ENCODE data around the gene MFGE8.

MFGE8 gene

DNA sequence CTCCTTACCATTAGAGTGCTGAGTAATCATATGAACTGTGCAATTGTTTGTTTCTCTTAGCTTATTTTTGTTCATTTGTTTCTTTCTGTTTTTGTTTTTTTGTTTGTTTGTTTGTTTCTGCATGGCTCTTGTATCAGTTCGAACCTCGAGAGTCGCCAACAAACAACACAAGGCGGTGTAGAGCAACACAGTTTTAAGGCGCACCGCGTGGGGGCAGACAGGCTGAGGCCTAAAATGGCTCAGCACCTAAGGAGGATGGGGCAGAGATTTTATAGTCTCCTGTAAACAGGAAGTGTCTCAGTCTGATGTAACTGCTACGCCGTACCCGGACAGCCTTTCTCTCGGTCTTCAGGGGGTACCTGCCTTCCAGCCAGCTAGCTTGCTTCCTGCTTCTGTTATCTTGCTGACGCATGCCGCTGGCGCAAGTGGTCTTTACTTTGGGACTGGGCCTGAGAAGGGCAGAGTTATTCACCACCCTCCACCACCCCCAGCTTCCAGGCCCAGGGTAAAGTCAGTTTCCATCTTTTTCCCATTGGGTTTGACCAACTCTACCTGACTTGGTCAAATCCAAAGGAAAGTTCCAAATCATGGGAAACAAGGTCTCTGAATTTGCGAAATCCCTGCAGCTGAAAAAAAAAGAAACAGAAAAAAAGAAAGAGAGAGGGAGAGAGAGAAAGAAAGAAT lies 25.8 kb upstream of the MFGE8 start:
- no peak for TF ChIP-seq TAF1 (IDR thresholded peaks at IDR 0.05; ENCODE audit: borderline replicate concordance, insufficient read depth, low read length)

DNA sequence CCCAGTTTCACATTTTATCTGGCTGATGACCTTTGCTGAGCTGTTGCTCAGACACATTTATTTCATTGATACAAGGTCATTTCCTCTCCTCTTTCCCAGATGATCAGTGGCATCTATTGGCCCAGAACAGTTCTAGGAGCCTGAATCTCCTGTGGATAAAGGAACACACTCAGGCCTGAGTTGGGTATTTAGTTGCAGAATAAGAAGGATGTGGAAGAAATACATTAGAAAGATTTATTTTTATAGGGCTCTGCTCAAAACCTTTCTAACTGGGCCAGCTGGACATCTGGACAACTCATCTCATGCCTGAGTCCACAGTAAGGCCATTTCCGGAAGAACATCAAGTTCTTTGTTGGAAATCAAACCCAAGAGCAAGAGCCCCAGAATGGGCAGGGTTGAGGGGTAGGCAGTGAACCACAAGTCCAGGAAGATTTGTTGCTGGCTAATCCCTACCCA lies 19.7 kb upstream of the MFGE8 start:
- TF ChIP-seq TAF1 (IDR thresholded peaks at IDR 0.05; ENCODE audit: borderline replicate concordance, insufficient read depth, low read length) (no peak), POLR2AphosphoS5 (IDR thresholded peaks at IDR 0.05; ENCODE audit: low read depth, low read length) (no peak), FOXP2 (optimal IDR thresholded peaks at IDR 0.05; ENCODE audit: borderline replicate concordance, extremely low read depth, extremely low read length, insufficient read depth) (no peak), SIN3A (IDR thresholded peaks at IDR 0.05; ENCODE audit: borderline replicate concordance, insufficient read depth, low read length) (no peak)
- TF ChIP-seq, protein P1, sequence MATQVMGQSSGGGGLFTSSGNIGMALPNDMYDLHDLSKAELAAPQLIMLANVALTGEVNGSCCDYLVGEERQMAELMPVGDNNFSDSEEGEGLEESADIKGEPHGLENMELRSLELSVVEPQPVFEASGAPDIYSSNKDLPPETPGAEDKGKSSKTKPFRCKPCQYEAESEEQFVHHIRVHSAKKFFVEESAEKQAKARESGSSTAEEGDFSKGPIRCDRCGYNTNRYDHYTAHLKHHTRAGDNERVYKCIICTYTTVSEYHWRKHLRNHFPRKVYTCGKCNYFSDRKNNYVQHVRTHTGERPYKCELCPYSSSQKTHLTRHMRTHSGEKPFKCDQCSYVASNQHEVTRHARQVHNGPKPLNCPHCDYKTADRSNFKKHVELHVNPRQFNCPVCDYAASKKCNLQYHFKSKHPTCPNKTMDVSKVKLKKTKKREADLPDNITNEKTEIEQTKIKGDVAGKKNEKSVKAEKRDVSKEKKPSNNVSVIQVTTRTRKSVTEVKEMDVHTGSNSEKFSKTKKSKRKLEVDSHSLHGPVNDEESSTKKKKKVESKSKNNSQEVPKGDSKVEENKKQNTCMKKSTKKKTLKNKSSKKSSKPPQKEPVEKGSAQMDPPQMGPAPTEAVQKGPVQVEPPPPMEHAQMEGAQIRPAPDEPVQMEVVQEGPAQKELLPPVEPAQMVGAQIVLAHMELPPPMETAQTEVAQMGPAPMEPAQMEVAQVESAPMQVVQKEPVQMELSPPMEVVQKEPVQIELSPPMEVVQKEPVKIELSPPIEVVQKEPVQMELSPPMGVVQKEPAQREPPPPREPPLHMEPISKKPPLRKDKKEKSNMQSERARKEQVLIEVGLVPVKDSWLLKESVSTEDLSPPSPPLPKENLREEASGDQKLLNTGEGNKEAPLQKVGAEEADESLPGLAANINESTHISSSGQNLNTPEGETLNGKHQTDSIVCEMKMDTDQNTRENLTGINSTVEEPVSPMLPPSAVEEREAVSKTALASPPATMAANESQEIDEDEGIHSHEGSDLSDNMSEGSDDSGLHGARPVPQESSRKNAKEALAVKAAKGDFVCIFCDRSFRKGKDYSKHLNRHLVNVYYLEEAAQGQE (IDR thresholded peaks at IDR 0.05; ENCODE audit: insufficient read depth in 1 of 2, low read depth in 2 of 2, low read length in 2 of 2) = no peak

DNA sequence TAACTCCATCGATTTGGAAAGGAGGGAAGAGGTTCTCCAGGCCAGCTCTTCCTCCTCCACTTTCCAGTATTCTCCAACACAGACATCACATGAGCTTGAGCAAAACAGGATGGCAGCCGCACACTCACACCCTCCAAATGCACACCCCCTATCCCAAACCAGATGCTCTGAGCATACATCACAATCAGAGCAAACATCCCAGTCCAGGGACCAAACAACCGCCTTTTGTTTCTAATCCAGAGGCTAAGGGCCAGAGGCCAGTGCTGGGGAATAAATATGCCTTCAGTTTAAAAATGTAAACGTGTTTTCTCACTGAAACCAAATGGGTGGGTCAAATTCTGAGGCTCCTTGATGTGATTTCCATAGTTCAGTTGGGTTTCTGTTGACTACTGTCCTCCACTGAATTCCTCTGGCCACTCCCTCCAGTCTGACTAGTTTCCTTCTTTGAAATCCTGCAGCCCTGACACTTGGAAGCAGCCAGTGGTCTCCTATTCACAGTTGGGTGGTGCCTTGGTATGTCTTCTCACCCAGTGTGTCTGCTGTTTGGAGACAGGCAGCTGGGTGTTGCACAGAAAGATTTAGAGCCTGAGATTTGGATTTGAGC lies 19.2 kb upstream of the MFGE8 start:
- no peak for TF ChIP-seq FOXP2 (optimal IDR thresholded peaks at IDR 0.05; ENCODE audit: borderline replicate concordance, extremely low read depth, extremely low read length, insufficient read depth)
- TF ChIP-seq, protein P1 (IDR thresholded peaks at IDR 0.05; ENCODE audit: insufficient read depth in 1 of 2, low read depth in 2 of 2, low read length in 2 of 2) = no peak
- TF ChIP-seq POLR2AphosphoS5 (IDR thresholded peaks at IDR 0.05; ENCODE audit: low read depth, low read length) = no peak
- no peak for TF ChIP-seq TAF1 (IDR thresholded peaks at IDR 0.05; ENCODE audit: borderline replicate concordance, insufficient read depth, low read length)
- TF ChIP-seq SIN3A (IDR thresholded peaks at IDR 0.05; ENCODE audit: borderline replicate concordance, insufficient read depth, low read length) = no peak

DNA sequence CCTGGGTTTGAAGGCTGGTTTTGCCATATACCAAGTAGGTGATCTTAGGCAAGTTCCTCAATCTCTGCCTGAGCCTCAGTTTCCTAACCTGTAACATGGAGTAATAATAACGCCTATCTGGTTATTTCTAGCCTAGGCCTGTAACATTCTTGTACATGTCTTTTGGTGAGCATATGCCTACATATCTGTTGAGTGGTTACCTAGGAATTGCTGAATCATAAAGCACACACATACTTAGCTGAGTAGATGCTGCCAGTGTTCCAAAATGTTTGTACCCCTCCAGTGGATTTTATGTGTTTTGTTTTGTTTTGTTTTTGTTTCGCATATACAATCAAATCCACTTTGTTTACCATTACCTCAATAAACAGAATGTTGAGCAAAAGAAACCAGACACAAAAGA lies 17.4 kb upstream of the MFGE8 start:
- TF ChIP-seq, protein P1 (IDR thresholded peaks at IDR 0.05; ENCODE audit: insufficient read depth in 1 of 2, low read depth in 2 of 2, low read length in 2 of 2) = no peak
- TF ChIP-seq FOXP2 (optimal IDR thresholded peaks at IDR 0.05; ENCODE audit: borderline replicate concordance, extremely low read depth, extremely low read length, insufficient read depth) = no peak
- TF ChIP-seq SIN3A (IDR thresholded peaks at IDR 0.05; ENCODE audit: borderline replicate concordance, insufficient read depth, low read length) = no peak
- no peak for TF ChIP-seq POLR2AphosphoS5 (IDR thresholded peaks at IDR 0.05; ENCODE audit: low read depth, low read length)
- TF ChIP-seq TAF1 (IDR thresholded peaks at IDR 0.05; ENCODE audit: borderline replicate concordance, insufficient read depth, low read length) = no peak

DNA sequence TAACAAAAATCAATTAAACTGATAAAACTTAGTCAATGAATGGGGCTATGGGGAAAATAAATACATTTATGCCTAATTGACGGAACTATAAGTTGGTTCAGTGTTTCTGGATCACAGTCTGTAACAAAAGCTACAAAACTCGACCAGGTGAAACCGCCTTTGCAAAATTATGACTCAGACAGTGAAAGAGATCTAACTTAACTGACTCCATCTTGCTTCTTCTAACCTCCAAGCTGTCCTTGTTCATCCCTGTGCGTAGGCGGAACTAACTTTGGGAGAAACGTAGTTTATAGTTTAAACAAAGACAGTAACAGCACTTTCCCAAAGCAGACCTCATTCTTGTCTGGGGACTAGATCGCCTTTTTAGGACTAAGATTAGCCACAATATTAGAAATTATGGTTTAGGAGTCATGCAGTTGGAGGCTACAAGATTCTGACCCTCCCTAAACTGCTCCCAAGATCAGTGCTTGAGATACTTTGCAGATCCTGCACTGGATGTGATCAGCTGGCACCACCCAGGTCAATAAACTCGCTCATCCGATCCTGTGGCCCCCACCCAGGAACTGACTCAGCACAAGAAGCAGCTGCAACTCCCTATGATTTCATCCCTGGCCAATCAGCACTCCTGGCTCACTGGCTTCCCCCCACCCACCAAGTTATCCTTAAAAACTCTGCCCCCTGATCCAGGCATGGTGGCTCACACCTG lies 7.2 kb upstream of the MFGE8 start:
- no peak for TF ChIP-seq SIN3A (IDR thresholded peaks at IDR 0.05; ENCODE audit: borderline replicate concordance, insufficient read depth, low read length)
- no peak for TF ChIP-seq TAF1 (IDR thresholded peaks at IDR 0.05; ENCODE audit: borderline replicate concordance, insufficient read depth, low read length)
- TF ChIP-seq POLR2AphosphoS5 (IDR thresholded peaks at IDR 0.05; ENCODE audit: low read depth, low read length) = no peak
- no peak for TF ChIP-seq FOXP2 (optimal IDR thresholded peaks at IDR 0.05; ENCODE audit: borderline replicate concordance, extremely low read depth, extremely low read length, insufficient read depth)
- TF ChIP-seq, protein P1 (IDR thresholded peaks at IDR 0.05; ENCODE audit: insufficient read depth in 1 of 2, low read depth in 2 of 2, low read length in 2 of 2) = no peak

Data from PFSK-1 (cell line).